ENCODE data around the gene CALML5.

DNA sequence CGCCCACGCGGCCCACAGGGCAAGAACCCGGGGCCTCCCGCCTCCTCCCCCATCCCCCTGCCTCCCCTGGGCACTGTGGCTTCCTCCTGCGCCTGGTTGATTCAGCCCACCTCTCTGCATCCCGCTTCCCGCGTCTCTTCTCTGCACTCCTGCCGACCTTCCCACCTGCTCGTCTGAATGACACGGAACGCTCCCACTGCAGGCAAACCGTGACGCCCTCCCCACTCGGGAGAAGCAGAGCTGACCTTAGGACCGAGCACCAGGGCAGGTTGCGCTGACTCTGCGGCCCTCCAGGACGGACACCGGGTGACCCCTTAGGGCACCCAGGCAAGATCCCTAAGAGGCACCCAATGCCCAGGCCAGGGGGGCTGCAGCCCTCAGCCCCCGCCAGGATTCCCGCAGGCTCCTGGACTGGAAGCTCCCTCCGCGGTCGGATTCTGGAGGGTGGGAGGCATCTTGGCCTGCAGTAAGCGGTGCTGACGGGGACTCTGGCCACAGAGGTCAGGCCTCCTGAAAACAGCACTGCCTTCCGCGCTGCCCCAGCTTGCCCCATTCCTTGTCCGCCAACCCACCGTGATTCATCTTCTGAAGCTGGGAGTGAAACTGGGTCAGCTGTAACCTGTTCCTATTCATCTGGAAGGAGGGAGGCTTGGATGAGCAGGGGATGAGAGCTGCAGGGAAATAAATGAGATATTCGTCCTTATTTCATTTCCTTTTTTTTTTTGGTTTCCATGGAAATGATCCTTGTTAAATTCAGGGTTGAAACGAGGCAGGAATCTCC is 26.4 kb upstream of the CALML5 start:
- TF ChIP-seq, protein P1, sequence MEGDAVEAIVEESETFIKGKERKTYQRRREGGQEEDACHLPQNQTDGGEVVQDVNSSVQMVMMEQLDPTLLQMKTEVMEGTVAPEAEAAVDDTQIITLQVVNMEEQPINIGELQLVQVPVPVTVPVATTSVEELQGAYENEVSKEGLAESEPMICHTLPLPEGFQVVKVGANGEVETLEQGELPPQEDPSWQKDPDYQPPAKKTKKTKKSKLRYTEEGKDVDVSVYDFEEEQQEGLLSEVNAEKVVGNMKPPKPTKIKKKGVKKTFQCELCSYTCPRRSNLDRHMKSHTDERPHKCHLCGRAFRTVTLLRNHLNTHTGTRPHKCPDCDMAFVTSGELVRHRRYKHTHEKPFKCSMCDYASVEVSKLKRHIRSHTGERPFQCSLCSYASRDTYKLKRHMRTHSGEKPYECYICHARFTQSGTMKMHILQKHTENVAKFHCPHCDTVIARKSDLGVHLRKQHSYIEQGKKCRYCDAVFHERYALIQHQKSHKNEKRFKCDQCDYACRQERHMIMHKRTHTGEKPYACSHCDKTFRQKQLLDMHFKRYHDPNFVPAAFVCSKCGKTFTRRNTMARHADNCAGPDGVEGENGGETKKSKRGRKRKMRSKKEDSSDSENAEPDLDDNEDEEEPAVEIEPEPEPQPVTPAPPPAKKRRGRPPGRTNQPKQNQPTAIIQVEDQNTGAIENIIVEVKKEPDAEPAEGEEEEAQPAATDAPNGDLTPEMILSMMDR (IDR thresholded peaks at IDR 0.05), result no peak
- no peak for TF ChIP-seq POLR2A (IDR thresholded peaks at IDR 0.05)

All from breast epithelium (tissue), 3 donors.